Mesendoderm (in vitro differentiated cells): ENCODE measurements around the gene YBX3.

Experiments
- DNase-seq: peaks from one replicate; pipeline ENCODE4 v3.0.0; 2013
- H2AK5ac ChIP-seq: 2 replicates; pipeline ENCODE4 v1.6.1; 2013; ENCODE audit warnings: low read length, inconsistent platforms
- H2BK120ac ChIP-seq: 2 replicates; pipeline ENCODE4 v1.6.1; 2013; ENCODE audit warnings: low read depth, mild to moderate bottlenecking, low read length, moderate library complexity, mixed read lengths
- H2BK15ac ChIP-seq: replicated peaks from 2 replicates; pipeline ENCODE4 v1.6.1; 2013; ENCODE audit warnings: low read depth, mild to moderate bottlenecking, moderate library complexity
- H2BK5ac ChIP-seq: 2 replicates; pipeline ENCODE4 v1.6.1; 2013; ENCODE audit warnings: low read length, inconsistent platforms
- H3K18ac ChIP-seq: 2 replicates; pipeline ENCODE4 v1.6.1; 2013; ENCODE audit warnings: mild to moderate bottlenecking, low read length, mixed read lengths
- H3K23ac ChIP-seq: one replicate; pipeline ENCODE4 v1.6.1; 2013; ENCODE audit warnings: low read length
- H3K27ac ChIP-seq: 2 replicates; pipeline ENCODE4 v1.5.1; 2013; ENCODE audit warnings: low read depth, mild to moderate bottlenecking, inconsistent platforms, low read length, moderate library complexity
- H3K27me3 ChIP-seq: 2 replicates; pipeline ENCODE4 v1.6.1; 2013; ENCODE audit warnings: low read length, control low read depth, mild to moderate bottlenecking, inconsistent platforms; ENCODE audit not compliant: insufficient read depth, poor library complexity
- H3K36me3 ChIP-seq: 2 replicates; pipeline ENCODE4 v1.6.1; 2013; ENCODE audit warnings: low read length, inconsistent platforms; ENCODE audit not compliant: control insufficient read depth, insufficient read depth
- H3K4ac ChIP-seq: one replicate; pipeline ENCODE4 v1.6.1; 2013; ENCODE audit warnings: low read depth, mild to moderate bottlenecking, low read length, moderate library complexity
- H3K4me1 ChIP-seq: 2 replicates; pipeline ENCODE4 v1.6.1; 2013; ENCODE audit warnings: low read depth, low read length, inconsistent platforms; ENCODE audit not compliant: control insufficient read depth
- H3K4me2 ChIP-seq: 2 replicates; pipeline ENCODE4 v1.6.1; 2013; ENCODE audit warnings: low read length
- H3K4me3 ChIP-seq: 2 replicates; pipeline ENCODE4 v1.5.1; 2013; ENCODE audit warnings: mild to moderate bottlenecking, low read length
- H3K56ac ChIP-seq: one replicate; pipeline ENCODE4 v1.6.1; 2013; ENCODE audit warnings: low read length
- H3K79me1 ChIP-seq: 2 replicates; pipeline ENCODE4 v1.6.1; 2013; ENCODE audit warnings: low read length, inconsistent platforms
- H3K79me2 ChIP-seq: 2 replicates; pipeline ENCODE4 v1.6.1; 2013; ENCODE audit warnings: mild to moderate bottlenecking, low read length; ENCODE audit not compliant: control insufficient read depth, insufficient read depth
- H3K9ac ChIP-seq: 2 replicates; pipeline ENCODE4 v1.6.1; 2013; ENCODE audit warnings: low read length, inconsistent platforms
- H4K5ac ChIP-seq: one replicate; pipeline ENCODE4 v1.6.1; 2013; ENCODE audit warnings: low read length
- H4K8ac ChIP-seq: one replicate; pipeline ENCODE4 v1.6.1; 2013; ENCODE audit warnings: low read depth, mild to moderate bottlenecking, control low read depth, low read length, moderate library complexity
- WGBS: extraction: QIAGEN DNeasy Blood & Tissue Kit; methylation state at CpG from one replicate; pipeline ENCODE4 v1.1.7; 2013; ENCODE audit warnings: low lambda C conversion rate, missing lambda C conversion rate; ENCODE audit not compliant: insufficient coverage; ENCODE audit errors: extremely low coverage; 5-methylcytosine and 5-hydroxymethylcytosine counted together

Gene YBX3

DNA sequence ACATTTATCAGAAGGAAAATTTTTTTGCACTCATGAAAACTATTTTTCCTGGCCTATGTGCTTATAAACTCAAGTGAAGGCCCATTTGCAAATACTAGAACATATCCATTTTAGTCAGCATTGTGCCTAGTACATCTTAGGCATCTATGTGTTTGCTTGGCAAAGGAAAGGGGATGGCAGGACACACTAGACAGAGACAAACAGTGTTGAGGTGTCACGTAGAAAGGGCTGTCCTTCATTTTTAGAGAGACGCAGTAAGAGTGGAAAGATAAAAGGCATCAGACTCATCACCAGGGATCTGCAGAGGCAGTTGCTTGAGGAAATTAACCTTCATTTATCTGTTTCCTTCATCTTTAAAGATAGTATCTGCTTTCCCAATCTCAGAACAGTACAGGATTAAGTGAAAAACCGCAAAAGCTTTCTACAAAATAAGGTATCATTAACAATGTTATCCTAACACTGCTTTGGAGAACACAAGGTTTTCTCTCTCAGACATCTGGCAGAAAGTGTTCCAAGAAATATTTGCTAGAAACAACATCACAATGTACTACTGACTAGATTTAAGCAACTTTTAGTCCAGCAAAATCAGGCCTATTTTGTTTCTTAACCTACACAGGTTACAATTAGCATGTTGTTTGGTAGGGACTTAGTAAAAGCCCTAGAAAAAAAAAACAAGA lies 2.0 kb downstream of the YBX3 start:
- H3K4me1 ChIP-seq, result peaks cover 8% of the 10 kb centered on the region
- H3K79me1 ChIP-seq, result no peaks in the 10 kb centered on the region
- H2BK120ac ChIP-seq, result no peak overlapping the region
- no peaks in the 10 kb centered on the region for H3K36me3 ChIP-seq
- no peak overlapping the region for H3K27ac ChIP-seq
- peak overlapping the region; percentile 65 for H3K4me3 ChIP-seq
- no peak overlapping the region for H2AK5ac ChIP-seq
- H3K4me2 ChIP-seq, result peak overlapping the region; percentile 79
- H3K9ac ChIP-seq, result peak overlapping the region; percentile 74
- peak overlapping the region; percentile 77 for H3K56ac ChIP-seq
- no peak overlapping the region for H3K23ac ChIP-seq
- H3K18ac ChIP-seq, result no peak overlapping the region
- H3K79me2 ChIP-seq, result peaks cover 51% of the 10 kb centered on the region
- H3K27me3 ChIP-seq, result peaks cover 2% of the 10 kb centered on the region
- H4K5ac ChIP-seq, result no peak overlapping the region
- WGBS, result no CpG with 5 or more reads among the region's 3 CpGs
- H2BK15ac ChIP-seq, result no peak overlapping the region
- H2BK5ac ChIP-seq, result no peak overlapping the region
- DNase-seq, result peak; percentile 15
- H3K4ac ChIP-seq, result no peak overlapping the region
- no peak overlapping the region for H4K8ac ChIP-seq

GRCh38 chr12:10719482-10719881 lies 3.6 kb downstream of the YBX3 start:
- no CpG with 5 or more reads among the region's 4 CpGs for WGBS
- no peak overlapping the region for H3K56ac ChIP-seq

DNA sequence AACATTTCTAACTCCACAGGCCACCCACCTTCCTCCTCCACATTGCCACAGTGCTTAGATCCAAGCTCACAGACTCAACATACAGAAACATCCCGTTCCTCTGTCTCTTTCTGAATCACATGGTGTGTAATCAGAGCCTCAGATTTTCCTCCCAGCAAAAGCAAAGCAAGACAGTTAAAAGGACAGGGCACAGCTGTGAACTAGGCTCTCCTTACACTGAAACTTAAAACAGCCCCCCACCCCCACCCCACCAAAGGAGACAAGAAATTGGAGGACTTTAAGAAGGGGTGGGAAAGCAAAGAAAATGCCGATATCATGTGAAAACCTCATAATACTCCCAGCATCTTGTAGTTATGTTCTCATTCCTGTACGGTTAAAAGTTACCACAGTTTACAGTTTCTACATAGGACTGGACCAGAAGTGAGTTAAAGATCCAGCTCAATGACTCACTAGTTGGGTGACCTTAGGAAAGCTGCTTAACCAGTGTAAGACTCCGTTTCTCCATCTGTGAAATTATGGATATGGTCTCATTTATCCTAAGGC lies 4.8 kb downstream of the YBX3 start:
- peak overlapping the region; percentile 11 for H3K27ac ChIP-seq

More at GRCh38 chr12:10719482-10719881, 3.6 kb downstream of the YBX3 start:
- Histone ChIP-seq H3K9ac (no peak overlapping the region), H2BK120ac (no peak overlapping the region), H3K27ac (no peak overlapping the region), H3K4ac (no peak overlapping the region), H3K4me3 (no peak overlapping the region), H4K8ac (no peak overlapping the region), H3K79me2 (peaks cover 56% of the 10 kb centered on the region), H3K27me3 (no peaks in the 10 kb centered on the region), H2AK5ac (no peak overlapping the region), H2BK15ac (no peak overlapping the region), H4K5ac (no peak overlapping the region), H3K4me2 (no peak overlapping the region), H3K23ac (no peak overlapping the region), H3K79me1 (peaks cover 2% of the 10 kb centered on the region), H2BK5ac (no peak overlapping the region), H3K18ac (no peak overlapping the region), H3K4me1 (peaks cover 8% of the 10 kb centered on the region), H3K36me3 (peaks cover 1% of the 10 kb centered on the region)
- DNase-seq, result no peak

DNA sequence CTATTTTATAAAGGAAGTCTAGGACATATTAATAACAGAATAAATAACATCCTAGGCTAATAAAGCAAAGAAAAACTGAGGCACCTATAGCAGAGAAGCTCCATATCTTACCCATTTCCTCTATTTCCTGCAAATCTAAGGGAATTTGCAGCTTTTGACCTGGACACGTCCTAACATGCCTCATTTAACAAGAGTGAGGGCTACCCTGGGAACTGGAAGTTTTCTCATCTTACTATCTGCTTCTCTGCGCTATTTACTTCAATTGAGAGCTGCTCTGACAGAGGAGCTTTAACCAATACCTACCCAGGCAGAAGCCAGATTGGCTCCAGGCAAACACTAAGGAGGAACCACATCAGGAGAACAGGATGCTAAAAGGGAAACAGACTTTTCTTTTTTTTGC lies 5.7 kb downstream of the YBX3 start:
- Histone ChIP-seq H3K27me3 (no peaks in the 10 kb centered on the region), H4K8ac (no peak overlapping the region), H3K4ac (peak overlapping the region; percentile 55), H2BK120ac (no peak overlapping the region), H4K5ac (no peak overlapping the region), H2AK5ac (no peak overlapping the region), H2BK15ac (no peak overlapping the region), H2BK5ac (no peak overlapping the region), H3K27ac (no peak overlapping the region), H3K36me3 (peaks cover 1% of the 10 kb centered on the region), H3K79me1 (peaks cover 2% of the 10 kb centered on the region), H3K79me2 (peaks cover 51% of the 10 kb centered on the region), H3K4me1 (peaks cover 8% of the 10 kb centered on the region), H3K4me3 (no peak overlapping the region), H3K56ac (no peak overlapping the region), H3K23ac (no peak overlapping the region), H3K9ac (no peak overlapping the region), H3K18ac (no peak overlapping the region), H3K4me2 (no peak overlapping the region)
- DNase-seq, result peak; percentile 38
- WGBS, result no CpG with 5 or more reads among the region's 2 CpGs

More for the DNA sequence above, 4.8 kb downstream of the YBX3 start:
- Histone ChIP-seq H2AK5ac (no peak overlapping the region), H2BK120ac (no peak overlapping the region), H3K4me2 (no peak overlapping the region), H2BK5ac (peak overlapping the region; percentile 20), H3K79me2 (peaks cover 57% of the 10 kb centered on the region), H3K36me3 (peaks cover 1% of the 10 kb centered on the region), H3K4ac (peak overlapping the region; percentile 43), H3K18ac (peak overlapping the region; percentile 56), H4K5ac (no peak overlapping the region), H3K4me3 (no peak overlapping the region), H3K9ac (peak overlapping the region; percentile 25), H2BK15ac (no peak overlapping the region), H3K56ac (no peak overlapping the region), H3K23ac (no peak overlapping the region), H3K4me1 (peaks cover 8% of the 10 kb centered on the region), H3K79me1 (peaks cover 2% of the 10 kb centered on the region), H4K8ac (no peak overlapping the region), H3K27me3 (no peaks in the 10 kb centered on the region)
- DNase-seq, result peak; percentile 36
- WGBS, result no CpG with 5 or more reads among the region's 4 CpGs

DNA sequence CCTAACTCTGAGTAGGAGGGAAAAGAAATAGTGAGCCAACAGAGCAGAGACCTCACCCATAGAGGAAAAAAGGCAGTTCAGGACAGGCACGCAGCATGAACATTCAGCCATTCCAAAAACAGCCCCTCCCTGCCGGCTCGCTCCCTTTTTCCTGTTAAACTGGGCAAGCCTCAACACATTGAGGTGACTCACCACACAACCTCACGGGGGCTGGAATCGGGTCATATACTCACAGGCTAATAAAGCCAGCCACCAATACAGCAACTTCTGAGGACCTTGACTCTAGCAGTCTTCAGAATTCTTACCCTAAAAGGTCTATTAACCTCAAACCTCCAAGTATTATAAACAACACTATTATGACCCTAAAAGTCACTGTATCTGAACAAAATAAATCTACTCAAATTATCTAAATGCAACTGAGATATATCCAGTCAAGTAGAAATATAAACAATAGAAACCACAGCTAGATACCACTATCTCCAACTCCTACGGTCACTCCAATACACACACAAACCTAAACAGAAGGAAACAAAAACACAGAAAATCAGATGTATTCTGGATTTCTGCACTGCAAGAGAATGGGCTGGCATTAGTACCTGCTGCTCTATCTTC lies 6.3 kb downstream of the YBX3 start:
- WGBS, result no CpG with 5 or more reads among the region's 6 CpGs
- no peak overlapping the region for H4K5ac ChIP-seq
- H3K56ac ChIP-seq, result peak overlapping the region; percentile 9
- peaks cover 45% of the 10 kb centered on the region for H3K79me2 ChIP-seq
- H2BK15ac ChIP-seq, result no peak overlapping the region
- DNase-seq, result peak; percentile 84
- H3K27me3 ChIP-seq, result no peaks in the 10 kb centered on the region
- no peak overlapping the region for H2BK5ac ChIP-seq
- H3K4ac ChIP-seq, result no peak overlapping the region
- H3K9ac ChIP-seq, result no peak overlapping the region
- peaks cover 1% of the 10 kb centered on the region for H3K36me3 ChIP-seq
- no peak overlapping the region for H3K18ac ChIP-seq
- peak overlapping the region; percentile 9 for H3K27ac ChIP-seq
- no peak overlapping the region for H2AK5ac ChIP-seq
- H3K4me1 ChIP-seq, result peaks cover 8% of the 10 kb centered on the region
- no peak overlapping the region for H3K4me3 ChIP-seq
- H3K23ac ChIP-seq, result no peak overlapping the region
- no peak overlapping the region for H2BK120ac ChIP-seq
- no peak overlapping the region for H4K8ac ChIP-seq
- peaks cover 2% of the 10 kb centered on the region for H3K79me1 ChIP-seq
- H3K4me2 ChIP-seq, result no peak overlapping the region
